NCI-H1105 (cell line): Measurements from ENCODE around the gene FOXP1.

Source experiments
- DNase-seq: peaks from one replicate; lab custom pipeline; 2025; lab: John Stamatoyannopoulos, UW

The FOXP1 gene

DNA sequence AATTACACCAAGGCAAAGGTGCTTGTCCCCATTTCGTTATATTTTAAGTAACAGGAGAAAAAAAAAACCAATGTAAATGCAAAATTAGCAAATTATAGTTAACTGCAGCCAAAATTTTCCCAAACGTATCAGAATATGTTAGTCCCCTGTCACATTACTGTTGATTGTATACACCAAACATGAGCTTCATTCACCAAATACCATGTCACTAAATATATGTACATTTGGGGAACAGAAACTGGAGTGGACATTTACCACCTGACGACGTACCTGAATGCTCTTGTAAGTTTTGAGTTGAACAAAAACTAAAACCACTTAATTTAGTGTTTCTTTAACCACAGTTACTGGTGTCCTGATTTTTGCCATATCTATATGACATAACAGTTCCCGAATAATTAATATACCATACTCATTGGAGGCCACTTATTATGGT, 3.3 kb upstream of the FOXP1 start:
- no peak for DNase-seq

DNA sequence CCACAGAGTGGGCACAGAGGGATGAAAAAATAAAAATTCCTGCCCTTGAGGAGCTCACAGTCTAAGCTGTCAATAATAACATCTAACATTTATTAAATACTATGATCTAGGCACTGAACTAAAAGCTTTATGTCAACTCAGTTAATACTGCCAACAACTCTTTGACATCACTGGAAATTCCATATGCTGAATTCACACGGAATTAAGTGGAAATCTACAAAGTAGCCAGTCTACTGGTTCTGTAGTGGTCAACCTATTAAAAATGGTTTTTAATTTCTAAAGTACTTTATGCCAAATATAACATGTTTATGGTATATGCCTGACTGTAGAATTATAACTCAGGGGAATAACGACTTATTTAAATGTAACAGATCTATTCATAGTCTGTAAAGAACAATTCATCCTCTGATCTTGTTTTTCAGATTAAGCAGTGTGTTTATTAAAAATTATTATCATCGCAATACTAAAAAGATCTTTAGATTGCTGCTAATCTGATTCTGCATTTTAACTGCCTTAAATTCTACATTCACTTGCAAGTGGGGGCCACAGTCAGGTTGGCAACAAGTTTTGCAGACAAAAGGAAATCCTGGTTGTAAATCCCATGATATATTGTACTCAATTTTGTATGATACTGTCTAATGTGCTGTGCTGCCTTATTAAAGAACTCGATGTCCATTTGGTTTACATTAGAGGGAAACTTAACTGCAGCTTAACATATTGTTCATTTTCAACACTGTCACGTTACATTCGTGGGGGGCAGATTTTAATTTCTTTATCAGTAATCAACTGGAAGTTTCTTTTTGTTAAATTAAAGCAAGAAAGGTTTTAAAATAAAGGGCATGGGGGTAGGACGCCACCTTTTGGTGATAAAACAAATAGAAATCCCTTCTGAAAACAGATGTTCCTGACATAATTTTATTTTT, 2.6 kb upstream of the FOXP1 start:
- no peak for DNase-seq

DNA sequence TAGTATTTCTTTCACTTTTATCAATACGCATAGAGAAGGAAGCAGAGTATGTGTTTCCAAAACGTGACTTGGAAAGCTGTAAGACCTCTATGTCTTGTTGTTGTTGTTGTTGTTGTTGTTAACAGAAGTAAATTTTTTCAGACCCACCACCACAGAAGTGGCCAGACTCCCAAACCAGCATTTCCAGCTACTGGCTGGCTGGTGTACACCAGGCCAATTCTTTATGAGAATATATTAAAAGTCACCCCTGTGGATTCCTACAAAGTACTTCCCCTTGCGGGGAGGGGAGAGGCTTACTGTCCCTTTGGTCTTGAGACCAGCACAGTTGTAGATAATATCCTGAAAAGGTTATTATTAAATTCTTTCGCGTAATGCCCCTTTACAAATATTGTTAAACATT, 1.6 kb upstream of the FOXP1 start:
- DNase-seq: no peak

DNA sequence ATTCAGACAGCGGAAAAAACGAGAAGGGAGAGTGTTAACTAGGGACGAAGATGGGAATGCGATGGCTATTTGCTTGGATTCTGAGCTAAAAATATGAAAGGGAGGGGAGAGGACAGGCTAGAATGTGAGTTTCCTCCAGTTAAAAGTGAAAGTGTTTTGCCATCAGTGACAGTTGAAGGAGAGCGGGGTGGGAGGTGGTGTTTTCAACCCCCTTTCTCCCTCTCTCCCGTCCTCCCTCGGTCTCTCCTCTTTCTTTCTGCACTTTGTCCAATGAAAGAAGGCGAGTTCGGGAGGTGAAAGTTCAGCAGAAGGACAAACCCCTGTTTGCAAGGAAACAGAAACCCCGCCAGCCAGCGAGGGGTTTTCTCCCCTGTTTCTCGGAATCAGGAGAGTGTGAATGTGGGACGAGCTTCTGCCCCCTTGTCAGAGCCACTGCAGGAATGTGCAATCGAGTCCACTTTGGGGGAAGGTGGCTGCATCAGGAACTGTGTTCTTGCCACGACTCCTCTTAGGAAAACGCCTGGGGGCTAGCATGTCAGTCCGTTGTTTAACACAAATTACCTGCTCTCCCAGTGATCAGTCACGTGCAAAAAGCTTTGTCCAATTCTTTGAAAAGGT, 975 bp upstream of the FOXP1 start:
- no peak for DNase-seq

DNA sequence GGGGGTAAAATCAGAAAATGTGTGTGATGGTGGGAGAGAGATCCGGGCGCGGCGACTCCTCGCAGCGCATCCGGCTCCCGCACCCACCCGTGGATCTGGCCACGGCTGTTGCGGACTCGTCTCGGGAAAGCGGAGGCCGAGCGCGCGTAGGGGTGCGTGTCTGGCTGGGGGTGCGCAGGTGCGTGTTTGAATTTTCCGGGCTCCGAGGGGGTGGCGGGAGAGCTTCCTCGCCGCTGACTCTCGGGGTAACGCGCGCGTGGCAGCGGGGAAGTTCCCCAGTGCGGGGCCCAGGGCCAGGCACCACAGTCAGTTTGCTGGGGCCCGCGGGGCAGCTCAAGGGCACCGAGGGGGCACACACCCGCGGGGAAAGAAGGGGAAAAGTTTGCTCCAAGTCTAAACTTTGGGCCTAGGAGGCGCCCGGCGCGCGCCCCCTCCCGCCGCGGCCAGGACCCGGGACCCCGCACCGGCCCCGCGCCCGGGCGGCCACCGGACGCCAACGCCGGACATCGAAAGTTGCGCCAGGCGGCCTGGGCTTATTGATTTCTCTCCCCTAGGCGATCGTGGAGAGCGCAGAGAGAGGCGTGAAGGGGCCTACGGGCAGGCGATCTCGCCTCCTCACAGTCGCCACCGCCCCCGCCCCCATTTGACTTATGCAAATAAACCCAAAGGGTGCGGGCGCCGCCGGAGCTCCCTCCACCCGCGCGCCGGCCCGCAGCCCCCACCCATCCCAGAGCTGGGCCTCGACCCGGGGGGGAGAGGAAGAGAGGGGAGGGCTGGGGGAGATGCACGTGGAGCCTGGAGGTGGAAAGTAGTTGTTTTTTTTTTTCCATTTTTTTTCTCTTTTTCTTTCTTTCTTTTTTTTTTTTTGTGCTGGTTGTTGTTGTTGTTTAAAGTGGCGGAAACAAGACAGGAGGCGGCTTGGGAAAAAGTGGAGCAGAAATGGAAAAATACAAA, 639 bp downstream of the FOXP1 start:
- no peak for DNase-seq

DNA sequence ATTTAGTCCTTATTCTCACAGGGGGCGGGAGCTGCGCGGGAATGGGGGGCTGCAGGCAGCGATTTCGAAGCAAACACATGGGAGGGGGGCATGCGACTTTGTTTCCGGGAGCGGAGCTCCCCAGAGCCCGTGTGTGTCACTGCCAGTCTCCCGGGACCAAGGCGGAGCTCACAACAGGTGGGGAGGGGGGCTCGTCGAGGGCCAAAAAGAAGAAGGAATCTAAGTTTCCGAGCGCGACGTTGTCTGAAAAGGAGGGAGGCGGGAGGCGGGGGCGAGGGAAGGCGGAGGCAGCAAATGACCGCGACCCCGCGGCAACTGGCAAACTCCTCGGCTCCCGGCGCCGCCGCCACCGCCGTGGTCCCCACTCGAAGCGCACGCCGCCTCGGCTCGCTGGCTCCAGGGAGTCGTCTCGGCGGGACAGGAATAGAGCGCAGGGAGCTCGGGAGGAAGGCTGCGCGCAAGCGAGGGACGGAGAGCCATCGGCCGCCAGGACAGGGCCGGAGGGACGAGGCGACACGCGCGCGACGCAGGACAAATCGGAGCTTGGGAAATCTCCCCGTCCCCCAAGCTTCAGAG, 1.4 kb downstream of the FOXP1 start:
- DNase-seq: no peak

DNA sequence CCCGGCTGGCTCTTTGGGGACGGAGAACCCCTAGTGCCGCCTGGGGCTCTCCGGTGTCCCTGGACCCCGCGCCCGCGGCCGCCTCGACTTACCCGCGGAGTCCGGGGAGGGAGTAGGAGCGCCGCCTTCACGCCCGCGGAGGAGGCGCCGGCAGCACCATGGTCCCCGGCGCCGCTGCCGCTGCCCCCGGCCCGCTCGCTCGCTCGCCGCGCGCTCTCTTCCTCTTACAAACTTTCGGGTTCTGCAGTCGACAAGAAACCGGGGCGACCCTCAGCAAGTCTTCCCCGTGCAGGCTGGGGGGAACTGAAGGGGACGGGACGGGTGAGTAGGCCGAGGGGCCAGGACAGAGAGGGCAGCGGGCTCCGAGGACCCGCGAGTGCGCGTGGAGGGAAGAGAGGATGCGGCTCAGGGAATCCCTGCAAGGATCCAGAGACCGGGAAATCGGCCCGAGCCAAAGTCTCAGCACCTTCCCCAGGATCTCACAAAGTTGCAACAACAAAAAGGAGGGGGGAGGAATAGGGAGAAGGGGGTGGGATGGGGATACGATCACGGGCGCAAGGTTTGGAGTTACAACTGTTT, 2.0 kb downstream of the FOXP1 start:
- no peak for DNase-seq

DNA sequence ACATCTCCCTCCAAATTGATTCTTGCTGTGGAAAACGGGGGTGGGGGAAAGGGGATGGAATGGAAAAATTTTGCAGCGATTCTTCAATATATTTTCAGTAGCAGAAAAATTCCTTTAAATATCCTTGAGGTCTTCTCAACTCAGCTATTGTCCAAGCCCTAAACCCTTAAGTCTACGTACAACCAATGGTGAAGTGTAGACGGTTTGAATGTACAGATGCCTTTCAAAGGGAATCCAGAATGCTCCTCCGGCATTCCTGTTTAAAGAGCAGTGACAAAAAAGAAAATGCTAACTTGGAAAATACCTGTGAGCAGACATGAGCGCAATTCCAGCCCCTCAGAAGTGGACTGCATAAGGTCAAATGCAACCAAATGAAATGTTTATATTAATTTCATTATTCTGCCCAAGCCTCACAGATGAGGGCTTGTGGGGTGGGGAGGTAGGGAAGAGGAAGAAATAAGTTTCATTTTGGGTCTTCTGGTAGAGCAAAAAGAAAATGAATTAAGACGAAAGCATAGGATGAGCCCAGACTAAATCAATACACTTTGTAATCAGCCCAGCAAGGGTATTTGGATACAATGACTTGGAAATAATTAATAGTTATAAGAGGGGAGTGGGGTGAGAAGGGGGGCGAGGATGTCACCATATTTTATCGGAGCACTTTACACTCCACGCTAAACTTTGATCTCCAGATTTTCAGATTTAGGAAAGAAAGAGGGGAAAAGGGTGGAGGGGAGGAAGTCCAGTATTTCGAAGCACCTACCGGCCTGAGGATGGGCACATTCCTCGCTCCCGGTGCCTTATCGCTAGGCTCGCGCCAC, 2.7 kb downstream of the FOXP1 start:
- no peak for DNase-seq

DNA sequence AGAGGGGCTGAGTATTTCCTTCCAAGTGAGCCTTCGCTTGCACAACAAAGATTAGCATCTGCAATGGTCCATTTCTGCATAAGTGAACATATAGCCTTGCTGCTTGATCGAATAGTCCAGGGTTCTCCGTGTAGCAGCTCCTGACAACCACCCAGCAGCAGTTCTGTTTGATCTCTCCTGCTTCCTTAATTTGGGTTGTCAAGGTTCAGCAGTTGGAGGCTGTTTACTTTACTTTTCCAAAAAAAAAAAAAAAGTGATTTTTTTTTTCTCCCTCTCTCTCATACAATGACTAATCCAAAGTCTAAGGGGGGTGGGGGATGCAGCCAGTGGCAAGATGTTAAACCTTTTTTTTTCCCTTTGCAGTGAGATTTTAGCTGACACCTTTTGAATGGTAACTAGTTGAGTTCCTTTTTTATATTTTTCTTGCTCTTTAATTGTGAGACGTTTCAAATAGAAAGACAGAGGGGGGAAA, 3.6 kb downstream of the FOXP1 start:
- no peak for DNase-seq

DNA sequence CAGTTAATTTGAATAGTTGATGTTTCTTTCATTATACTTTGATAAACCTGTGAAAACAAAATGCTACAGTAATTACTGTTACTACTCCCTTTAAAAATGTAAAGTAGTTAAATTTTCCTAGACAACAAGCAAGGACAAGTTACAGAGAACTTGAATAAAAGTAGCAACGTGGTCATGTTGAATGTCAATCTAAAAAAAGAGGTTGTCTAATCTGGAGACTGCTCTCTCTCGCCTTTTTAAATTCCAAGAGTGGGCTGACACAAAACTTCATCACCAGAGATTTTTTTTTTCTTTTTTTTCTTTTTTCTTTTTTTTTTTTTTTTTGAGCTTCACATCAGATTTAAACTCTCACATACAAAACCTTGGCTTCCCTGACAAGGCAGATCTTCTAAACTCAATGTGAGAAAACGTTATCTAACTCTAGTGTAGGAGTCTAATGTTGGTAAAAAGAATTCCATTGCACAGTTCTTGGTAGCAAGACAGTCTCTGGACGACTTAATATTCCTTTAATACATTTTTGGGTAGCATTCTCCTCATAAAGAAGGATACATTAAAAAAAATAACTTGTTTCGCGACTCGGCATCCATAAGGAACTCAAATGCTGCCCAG, 4.1 kb downstream of the FOXP1 start:
- DNase-seq: no peak

DNA sequence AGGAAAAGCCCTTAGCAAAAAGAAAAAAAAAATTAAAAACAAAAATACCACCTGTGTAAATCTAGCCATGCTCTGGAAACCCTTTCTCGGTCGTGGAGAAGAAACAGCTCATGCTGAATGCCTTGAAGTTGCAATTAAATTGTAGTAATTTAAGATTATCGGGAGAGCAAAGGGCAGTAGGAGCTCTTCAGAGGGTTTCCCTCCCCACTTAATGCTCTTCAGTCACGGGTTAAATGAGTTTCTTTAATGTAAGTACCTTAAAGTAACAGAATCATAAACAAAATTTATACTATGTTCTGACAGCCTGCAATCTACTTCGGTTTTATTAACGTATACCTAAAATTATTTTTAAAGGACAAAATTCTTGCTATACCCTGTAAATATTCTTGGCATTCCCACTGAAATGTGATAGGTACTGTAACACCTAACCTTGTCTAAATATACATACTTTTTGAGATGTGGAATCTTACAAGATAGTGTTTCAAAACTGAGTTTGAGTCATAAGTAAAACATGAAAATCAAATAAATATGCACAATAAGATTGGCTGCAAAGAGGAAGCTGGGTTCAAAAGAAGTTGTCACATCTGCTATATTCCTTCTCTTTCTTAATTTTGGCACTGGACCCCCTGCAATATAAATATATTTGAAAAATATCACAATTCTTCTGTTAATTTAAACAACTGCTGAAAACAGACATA, 5.3 kb downstream of the FOXP1 start:
- no peak for DNase-seq

DNA sequence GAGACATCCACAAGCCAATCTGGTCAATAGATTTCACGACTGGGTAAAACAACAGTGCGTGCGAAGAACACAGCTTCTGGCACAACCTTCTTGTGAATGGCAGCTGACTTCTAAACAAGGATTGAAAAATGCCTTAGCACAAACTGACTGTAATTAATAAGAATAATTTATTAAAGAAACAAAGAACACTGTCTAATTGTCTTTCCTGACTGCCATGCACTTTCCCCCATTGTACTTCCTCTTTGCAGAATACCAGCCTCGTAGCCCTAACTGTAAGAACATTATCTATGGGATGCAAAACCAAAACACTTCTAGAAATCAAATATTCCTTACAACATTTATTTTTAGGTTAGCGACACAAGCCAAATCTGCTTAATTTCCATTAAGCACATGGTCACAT, 6.5 kb downstream of the FOXP1 start:
- no peak for DNase-seq

DNA sequence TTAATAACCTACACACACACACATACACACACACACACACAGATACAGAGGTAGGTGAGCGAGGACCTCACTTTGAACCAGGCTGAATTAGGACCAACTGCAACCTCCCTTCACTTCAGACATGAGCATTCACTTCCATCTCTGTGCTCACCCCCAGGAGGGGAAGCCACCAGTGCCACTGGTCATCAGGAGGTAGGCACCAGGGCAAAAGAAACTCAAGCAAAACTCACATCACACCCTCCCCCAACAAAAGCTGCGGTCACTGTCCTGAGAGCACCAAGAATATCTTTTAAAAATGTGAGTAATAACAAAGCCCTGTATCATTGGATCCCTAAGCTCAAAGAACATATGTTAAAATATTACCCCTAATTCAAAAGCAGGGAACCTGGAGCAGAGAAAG, 8.1 kb downstream of the FOXP1 start:
- DNase-seq: no peak

DNA sequence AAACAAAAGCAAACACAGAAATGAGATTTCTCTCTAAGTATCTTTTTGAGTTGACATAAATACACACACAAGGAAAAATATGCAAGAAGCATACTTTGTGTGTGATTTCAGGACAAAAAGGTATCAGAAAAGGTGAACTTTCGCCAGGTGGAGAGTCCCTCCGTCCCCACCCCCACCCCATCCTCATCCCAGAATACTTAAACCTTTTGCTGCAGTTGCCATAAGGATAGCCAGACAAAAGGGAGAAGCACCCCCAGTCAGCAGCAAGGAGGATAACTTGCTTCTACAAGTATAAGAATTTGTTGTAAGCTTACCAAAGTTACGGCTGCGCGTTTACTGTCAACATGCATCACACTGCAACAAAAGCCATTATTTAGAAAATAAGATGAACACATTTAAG, 10.3 kb downstream of the FOXP1 start:
- no peak for DNase-seq

DNA sequence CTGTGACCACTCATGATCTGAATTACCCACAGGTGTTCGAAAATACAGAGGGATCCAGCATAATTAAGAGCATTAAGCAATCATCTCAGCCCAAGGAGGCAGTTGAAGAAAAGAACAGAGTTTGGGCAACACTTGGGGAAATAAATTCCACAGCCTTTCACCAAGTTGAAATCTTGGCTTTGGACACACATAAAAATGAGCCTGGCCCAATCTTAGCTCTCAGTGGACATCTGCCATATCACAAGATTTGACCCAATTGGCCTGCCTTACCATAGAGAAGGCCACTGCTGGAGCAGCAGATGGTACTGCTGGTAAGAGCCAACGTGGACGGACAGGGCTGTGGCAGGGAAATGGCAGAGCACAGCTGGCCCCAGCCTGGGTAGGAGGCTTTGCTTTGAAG, 13.0 kb downstream of the FOXP1 start:
- DNase-seq: no peak

DNA sequence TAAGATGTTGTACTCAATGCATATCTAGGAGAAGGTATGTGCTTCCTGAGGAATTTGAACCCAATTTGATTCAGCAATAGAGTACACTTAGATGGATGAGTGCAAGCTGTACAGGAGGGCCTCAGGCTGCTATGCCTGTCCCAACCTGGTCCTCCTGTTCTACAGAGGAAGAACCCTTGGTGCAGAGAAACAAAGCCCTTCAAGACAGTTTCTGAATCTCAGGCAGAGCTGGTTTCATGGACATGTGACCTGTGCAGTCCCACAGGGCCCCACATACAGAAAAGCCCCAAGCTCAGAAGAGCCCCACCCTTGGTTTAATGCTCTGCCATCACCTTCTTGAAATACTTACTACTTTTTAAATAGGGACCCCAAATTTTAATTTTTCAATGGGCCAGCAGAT, 15.3 kb downstream of the FOXP1 start:
- no peak for DNase-seq

DNA sequence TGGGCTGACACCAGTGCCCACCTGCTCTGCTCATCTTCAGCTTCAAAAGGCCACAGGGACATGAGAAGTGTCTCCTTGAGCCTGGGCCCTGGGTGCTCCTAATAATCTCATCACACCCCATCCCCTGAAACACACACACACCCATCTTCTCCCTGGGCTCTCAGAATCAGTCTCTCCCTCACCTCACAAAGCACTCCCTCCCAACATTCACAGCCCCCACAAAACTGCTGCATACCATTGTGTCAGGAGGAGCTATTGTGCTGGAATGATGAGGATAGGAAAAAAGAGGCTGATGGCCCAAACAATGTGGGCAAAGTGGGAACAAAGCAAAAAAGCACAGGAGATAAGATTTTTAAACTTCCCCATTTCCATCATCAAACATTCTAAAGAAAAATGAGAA, 16.8 kb downstream of the FOXP1 start:
- no peak for DNase-seq

DNA sequence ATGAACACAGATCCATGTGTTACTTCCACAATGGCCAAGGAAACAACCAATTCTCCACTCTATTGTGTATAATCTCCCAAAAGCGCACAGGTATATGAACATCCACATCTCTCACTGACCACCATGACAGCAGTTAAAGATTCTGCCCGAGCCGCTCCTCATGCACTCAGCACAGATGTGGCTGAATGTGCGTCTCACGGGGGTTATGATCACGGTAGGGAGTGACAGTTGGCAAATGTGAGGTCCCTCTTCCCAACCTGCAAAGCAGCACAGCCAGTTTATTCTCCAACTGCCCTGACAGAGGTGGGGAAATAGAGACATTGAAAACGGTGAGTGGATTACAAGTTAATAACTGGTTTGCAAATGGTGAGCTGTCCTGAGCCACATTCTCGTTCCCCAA, 17.6 kb downstream of the FOXP1 start:
- DNase-seq: no peak

DNA sequence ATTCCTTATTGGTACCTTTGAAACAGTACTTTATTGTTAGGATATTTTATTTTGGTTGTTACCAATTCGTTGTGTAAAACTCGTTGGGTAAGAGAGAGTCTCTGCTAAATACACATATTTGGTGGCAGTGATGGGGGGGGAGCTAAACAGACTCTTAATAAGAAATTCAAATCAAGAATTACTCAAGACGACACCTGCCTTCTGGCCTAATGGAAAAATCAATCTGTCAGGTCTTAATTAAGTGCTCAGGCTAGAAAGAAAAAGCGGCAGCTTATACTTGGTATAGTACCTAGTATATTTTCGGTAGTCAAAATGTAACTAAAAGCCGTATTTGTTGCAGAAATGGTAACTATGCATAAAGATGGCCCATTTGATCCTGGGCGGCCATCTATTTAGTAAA, 18.2 kb downstream of the FOXP1 start:
- no peak for DNase-seq

DNA sequence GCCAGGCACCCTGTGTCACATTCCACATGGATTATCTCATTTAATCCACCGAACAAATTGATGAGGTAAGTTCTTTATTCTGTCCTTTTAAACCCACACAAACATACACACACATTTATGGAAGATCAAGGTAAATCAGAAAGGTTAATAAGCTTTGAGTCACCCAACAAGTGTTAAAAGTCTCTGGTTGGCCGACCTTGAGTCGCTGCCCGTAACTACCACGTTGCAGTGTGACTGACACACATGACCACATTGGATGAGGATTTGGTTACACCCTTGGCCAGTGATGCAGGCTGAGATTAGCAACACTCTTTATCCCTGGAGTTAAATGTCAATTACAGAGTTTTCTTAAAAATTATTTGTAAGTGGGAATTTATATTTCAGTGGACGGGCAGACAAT, 19.2 kb downstream of the FOXP1 start:
- no peak for DNase-seq
